ENCODE measurements around the gene SH2D4B. TPM values are rescaled to one million over a fixed set of nuclear protein-coding genes. Genes with fewer than 3 reads are reported as not detected.

SH2D4B gene
- polyA plus RNA-seq, 1 donor from 2014 or later: 1.4 TPM

GRCh38 chr10:80509403-80510161 lies 28.1 kb upstream of the SH2D4B start:
- H3K9ac ChIP-seq (ENCODE audit: low read length): no peak overlapping the region
- peaks cover 5% of the 10 kb centered on the region for H3K36me3 ChIP-seq (ENCODE audit: insufficient read depth, low read length)
- no peaks in the 10 kb centered on the region for H3K79me2 ChIP-seq (replicated peaks; ENCODE audit: insufficient read depth, low read length)
- H3F3A ChIP-seq (ENCODE audit: insufficient read depth, low read length, poor library complexity, severe bottlenecking): no peaks in the 10 kb centered on the region
- no peak overlapping the region for H3K4me2 ChIP-seq (ENCODE audit: low read length)
- TF ChIP-seq CTCF (IDR thresholded peaks at IDR 0.05; ENCODE audit: poor library complexity, severe bottlenecking): no peak
- no peak for TF ChIP-seq EP300 (conservative IDR thresholded peaks at IDR 0.05; ENCODE audit: poor library complexity, severe bottlenecking)
- no peak for TF ChIP-seq EZH2 (IDR thresholded peaks at IDR 0.05; ENCODE audit: borderline replicate concordance, insufficient read depth, low read length, poor library complexity, severe bottlenecking)
- TF ChIP-seq REST (IDR thresholded peaks at IDR 0.05; ENCODE audit: borderline replicate concordance): no peak
- TF ChIP-seq POLR2AphosphoS5 (IDR thresholded peaks at IDR 0.05): no peak
- no peak for TF ChIP-seq MXI1 (conservative IDR thresholded peaks at IDR 0.05; ENCODE audit: poor library complexity, severe bottlenecking)
- H2AFZ ChIP-seq (ENCODE audit: low read depth, low read length): no peak overlapping the region
- no peaks in the 10 kb centered on the region for H3K9me2 ChIP-seq (ENCODE audit: insufficient read depth, low read length)
- H3K27me3 ChIP-seq (ENCODE audit: insufficient read depth, low read depth, low read length): no peaks in the 10 kb centered on the region
- H3K4me3 ChIP-seq (ENCODE audit: low read length): no peak overlapping the region
- no peak overlapping the region for H3K27ac ChIP-seq (ENCODE audit: low read length)
- no peaks in the 10 kb centered on the region for H4K20me1 ChIP-seq (ENCODE audit: insufficient read depth)
- no peaks in the 10 kb centered on the region for H3K9me3 ChIP-seq (ENCODE audit: low read length)

- no peak overlapping the region for H3K9ac ChIP-seq (ENCODE audit: low read length)
- TF ChIP-seq POLR2AphosphoS5 (IDR thresholded peaks at IDR 0.05) (no peak), EP300 (conservative IDR thresholded peaks at IDR 0.05; ENCODE audit: poor library complexity, severe bottlenecking) (no peak), REST (IDR thresholded peaks at IDR 0.05; ENCODE audit: borderline replicate concordance) (no peak)
- no peaks in the 10 kb centered on the region for H4K20me1 ChIP-seq (ENCODE audit: insufficient read depth)
- H3K9me2 ChIP-seq (ENCODE audit: insufficient read depth, low read length): no peaks in the 10 kb centered on the region
- H3F3A ChIP-seq (ENCODE audit: insufficient read depth, low read length, poor library complexity, severe bottlenecking): no peaks in the 10 kb centered on the region
- no peak overlapping the region for H3K27ac ChIP-seq (ENCODE audit: low read length)
- no peak overlapping the region for H3K4me3 ChIP-seq (ENCODE audit: low read length)
- no peak overlapping the region for H2AFZ ChIP-seq (ENCODE audit: low read depth, low read length)
- H3K9me3 ChIP-seq (ENCODE audit: low read length): no peaks in the 10 kb centered on the region
- H3K27me3 ChIP-seq (ENCODE audit: insufficient read depth, low read depth, low read length): no peaks in the 10 kb centered on the region
- H3K36me3 ChIP-seq (ENCODE audit: insufficient read depth, low read length): peaks cover 5% of the 10 kb centered on the region
- no peak overlapping the region for H3K4me2 ChIP-seq (ENCODE audit: low read length)
- H3K79me2 ChIP-seq (replicated peaks; ENCODE audit: insufficient read depth, low read length): no peaks in the 10 kb centered on the region
Observed at GRCh38 chr10:80512031-80512526, 25.6 kb upstream of the SH2D4B start.
